ENCODE measurements around the gene CAMKK2.

Gene CAMKK2

GRCh38 chr12:121334513-121335343 lies 38.2 kb upstream of the CAMKK2 start:
- H3K27me3 ChIP-seq (ENCODE audit: low read depth, low read length): no peaks in the 10 kb centered on the region
- no peak overlapping the region for H3K4me3 ChIP-seq (ENCODE audit: low read length)
- no peaks in the 10 kb centered on the region for H3K9me3 ChIP-seq (ENCODE audit: insufficient read depth, low read length)
- H3K4me2 ChIP-seq (ENCODE audit: low read length): no peak overlapping the region
- H3K9ac ChIP-seq (ENCODE audit: low read length): no peak overlapping the region
- TF ChIP-seq EZH2phosphoT487 (IDR thresholded peaks at IDR 0.05; ENCODE audit: low read depth): no peak
- TF ChIP-seq CTCF (IDR thresholded peaks at IDR 0.05; ENCODE audit: low read depth, low read length): peak; percentile 85
- H3K27ac ChIP-seq (ENCODE audit: low read length): no peak overlapping the region
- no peak overlapping the region for H2AFZ ChIP-seq (ENCODE audit: low read depth, low read length)
- peaks cover 58% of the 10 kb centered on the region for H3K36me3 ChIP-seq (replicated peaks; ENCODE audit: low read depth, low read length)
- no peaks in the 10 kb centered on the region for H3K4me1 ChIP-seq (ENCODE audit: low read length)
- no peaks in the 10 kb centered on the region for H3K79me2 ChIP-seq (ENCODE audit: low read length)
- no peaks in the 10 kb centered on the region for H4K20me1 ChIP-seq (ENCODE audit: insufficient read depth, low read length)

- H3K27ac ChIP-seq (ENCODE audit: low read length): no peak overlapping the region
- no peak overlapping the region for H3K4me2 ChIP-seq (ENCODE audit: low read length)
- H3K36me3 ChIP-seq (replicated peaks; ENCODE audit: low read depth, low read length): peaks cover 55% of the 10 kb centered on the region
- no peak overlapping the region for H3K9ac ChIP-seq (ENCODE audit: low read length)
- no peaks in the 10 kb centered on the region for H3K27me3 ChIP-seq (ENCODE audit: low read depth, low read length)
- H3K4me3 ChIP-seq (ENCODE audit: low read length): no peak overlapping the region
- no peak overlapping the region for H2AFZ ChIP-seq (ENCODE audit: low read depth, low read length)
- no peak for TF ChIP-seq CTCF (IDR thresholded peaks at IDR 0.05; ENCODE audit: low read depth, low read length)
- no peak for TF ChIP-seq EZH2phosphoT487 (IDR thresholded peaks at IDR 0.05; ENCODE audit: low read depth)
- H3K4me1 ChIP-seq (ENCODE audit: low read length): no peaks in the 10 kb centered on the region
- no peaks in the 10 kb centered on the region for H3K9me3 ChIP-seq (ENCODE audit: insufficient read depth, low read length)
- H4K20me1 ChIP-seq (ENCODE audit: insufficient read depth, low read length): no peaks in the 10 kb centered on the region
- H3K79me2 ChIP-seq (ENCODE audit: low read length): no peaks in the 10 kb centered on the region
These were observed 37.2 kb upstream of the CAMKK2 start for GRCh38 chr12:121333747-121334146.

DNA sequence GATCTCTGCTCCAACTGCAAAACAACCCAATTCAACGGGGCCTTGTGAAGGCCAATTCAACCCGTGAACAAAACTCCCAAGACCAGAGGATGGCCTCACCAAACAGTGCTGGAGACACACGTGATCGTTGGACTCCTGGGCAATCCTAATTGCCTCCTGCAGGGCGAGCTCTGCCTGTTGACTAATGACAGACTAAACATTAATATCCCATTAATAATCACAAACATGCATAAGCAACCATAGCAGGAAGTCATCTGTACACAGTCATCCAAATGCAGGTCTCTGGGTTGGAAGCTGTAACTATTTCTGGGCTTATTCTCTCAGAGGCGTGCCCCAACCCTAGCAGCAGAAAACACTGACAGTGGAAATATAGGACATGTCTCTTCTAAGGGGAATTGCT lies 34.7 kb upstream of the CAMKK2 start:
- Histone ChIP-seq H3K36me3 (replicated peaks; ENCODE audit: low read depth, low read length) (peaks cover 70% of the 10 kb centered on the region), H3K27me3 (ENCODE audit: low read depth, low read length) (no peaks in the 10 kb centered on the region), H3K4me1 (ENCODE audit: low read length) (no peaks in the 10 kb centered on the region), H3K27ac (ENCODE audit: low read length) (no peak overlapping the region), H3K9me3 (ENCODE audit: insufficient read depth, low read length) (no peaks in the 10 kb centered on the region), H3K4me3 (ENCODE audit: low read length) (no peak overlapping the region), H2AFZ (ENCODE audit: low read depth, low read length) (no peak overlapping the region), H3K79me2 (ENCODE audit: low read length) (no peaks in the 10 kb centered on the region), H4K20me1 (ENCODE audit: insufficient read depth, low read length) (no peaks in the 10 kb centered on the region), H3K4me2 (ENCODE audit: low read length) (no peak overlapping the region), H3K9ac (ENCODE audit: low read length) (no peak overlapping the region)
- TF ChIP-seq CTCF (IDR thresholded peaks at IDR 0.05; ENCODE audit: low read depth, low read length): no peak
- no peak for TF ChIP-seq EZH2phosphoT487 (IDR thresholded peaks at IDR 0.05; ENCODE audit: low read depth)

DNA sequence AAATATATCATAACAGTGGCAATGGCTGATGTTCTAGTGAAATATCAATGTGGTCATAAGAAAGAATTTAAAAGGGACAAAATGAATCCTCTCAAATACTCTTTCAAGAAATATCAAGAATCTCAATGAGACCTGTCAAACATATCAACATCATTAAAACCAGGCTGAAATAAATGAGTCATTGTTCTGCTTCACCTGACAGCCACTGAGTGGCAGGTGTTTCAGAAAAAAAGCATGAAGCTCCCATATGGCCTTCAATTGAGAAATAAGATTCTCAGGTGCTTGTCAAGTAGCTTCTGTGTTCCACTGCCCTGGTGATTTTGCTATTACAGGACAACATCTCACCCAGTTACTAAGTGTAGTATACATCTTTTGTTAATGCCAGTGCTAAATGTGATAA lies 34.2 kb upstream of the CAMKK2 start:
- peaks cover 71% of the 10 kb centered on the region for H3K36me3 ChIP-seq (replicated peaks; ENCODE audit: low read depth, low read length)

More for the DNA sequence above, 34.2 kb upstream of the CAMKK2 start:
- TF ChIP-seq EZH2phosphoT487 (IDR thresholded peaks at IDR 0.05; ENCODE audit: low read depth) (no peak), CTCF (IDR thresholded peaks at IDR 0.05; ENCODE audit: low read depth, low read length) (no peak)
- Histone ChIP-seq H3K27ac (ENCODE audit: low read length) (no peak overlapping the region), H3K4me1 (ENCODE audit: low read length) (no peaks in the 10 kb centered on the region), H3K9ac (ENCODE audit: low read length) (no peak overlapping the region), H3K27me3 (ENCODE audit: low read depth, low read length) (no peaks in the 10 kb centered on the region), H4K20me1 (ENCODE audit: insufficient read depth, low read length) (no peaks in the 10 kb centered on the region), H3K4me3 (ENCODE audit: low read length) (no peak overlapping the region), H3K79me2 (ENCODE audit: low read length) (no peaks in the 10 kb centered on the region), H3K4me2 (ENCODE audit: low read length) (no peak overlapping the region), H3K9me3 (ENCODE audit: insufficient read depth, low read length) (no peaks in the 10 kb centered on the region), H2AFZ (ENCODE audit: low read depth, low read length) (no peak overlapping the region)

Data from OCI-LY3 (cell line).